HG03103 (cell line): Measurements from ENCODE around the gene RNF224.

ENCODE experiments used
- ATAC-seq: cut with Tn5 transposase; IDR thresholded peaks from one replicate; pipeline ENCODE4 v1.9.1; 2021; ENCODE audit warnings: low read depth; ENCODE audit not compliant: unreplicated experiment

Gene RNF224

DNA sequence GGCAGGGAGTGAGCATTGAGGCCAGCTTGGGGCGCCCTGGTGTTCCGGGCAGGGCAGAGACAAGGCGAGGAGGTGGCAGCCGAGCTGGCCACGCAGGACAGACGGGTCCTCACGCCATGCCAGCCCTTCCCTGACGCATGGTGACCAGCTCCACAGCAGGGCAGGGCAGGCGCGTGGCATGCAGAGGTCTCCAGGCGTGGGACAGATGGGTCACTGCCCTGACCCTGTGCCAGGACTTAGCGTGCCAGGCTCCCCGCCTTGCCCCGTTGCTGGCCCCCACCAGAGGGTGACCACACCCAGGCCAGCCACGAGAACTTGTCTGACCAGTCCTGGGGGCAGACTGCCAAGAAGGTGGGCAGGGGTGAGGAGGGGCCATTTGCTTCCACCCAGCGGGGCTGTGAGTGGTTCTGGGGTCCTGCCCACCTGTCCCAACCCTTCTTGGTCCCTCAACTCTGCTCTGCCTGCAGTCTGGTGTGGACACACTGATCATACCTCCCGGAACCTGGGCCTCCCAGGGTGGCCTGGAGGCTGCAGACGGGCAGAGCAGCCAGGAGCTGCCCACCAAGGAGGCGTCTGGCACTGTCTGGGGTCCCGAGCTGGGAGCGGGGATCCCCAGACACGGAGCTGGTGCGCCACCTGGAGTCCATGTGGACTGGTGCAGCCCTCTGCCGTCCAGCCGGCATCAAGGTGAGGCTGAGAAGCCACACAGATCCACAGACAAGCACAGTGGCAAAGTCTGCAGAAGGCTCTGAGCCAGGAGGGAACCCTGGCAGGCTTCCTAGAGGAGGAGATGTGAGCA, at the start of gene RNF224:
Gene RNF224 (plus strand): TSS at position 449 of the 799 bp plus-strand sequence. CDS start 834 bp downstream, outside the sequence.
- ATAC-seq: no peak

- no peak for ATAC-seq
Observed at GRCh38 chr9:137178201-137178938, 48.9 kb upstream of the RNF224 start.

- ATAC-seq: no peak
Observed at GRCh38 chr9:137178939-137179630, 48.2 kb upstream of the RNF224 start.

- ATAC-seq: no peak
Observed at GRCh38 chr9:137179761-137180160, 47.5 kb upstream of the RNF224 start.

- no peak for ATAC-seq
Observed at GRCh38 chr9:137180491-137180890, 46.8 kb upstream of the RNF224 start.

GRCh38 chr9:137181680-137182079, 45.6 kb upstream of the RNF224 start:
- ATAC-seq: no peak

- no peak for ATAC-seq
Observed at GRCh38 chr9:137182836-137183235, 44.5 kb upstream of the RNF224 start.

- no peak for ATAC-seq
Observed at GRCh38 chr9:137183980-137184595, 43.2 kb upstream of the RNF224 start.

GRCh38 chr9:137184881-137185660, 42.2 kb upstream of the RNF224 start:
- no peak for ATAC-seq

DNA sequence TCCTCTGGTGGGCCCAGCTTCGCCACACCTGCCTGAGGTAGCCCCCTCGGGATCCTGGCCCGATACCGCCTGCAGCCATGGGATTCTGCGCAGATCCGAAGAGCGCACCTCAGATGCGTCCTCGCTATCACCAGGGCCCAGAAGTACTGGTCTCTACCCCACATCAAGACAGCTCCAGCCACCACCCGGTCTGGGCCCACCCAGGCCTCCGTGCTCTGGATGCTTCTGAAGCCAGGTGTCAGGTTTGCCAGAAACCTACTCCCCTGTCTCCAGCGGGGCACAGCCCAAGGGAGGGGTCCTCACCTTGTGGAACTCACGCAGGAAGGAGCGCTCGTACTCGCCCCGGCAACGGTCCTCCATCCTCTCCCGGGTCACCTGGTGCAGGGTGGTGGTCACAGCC, 41.4 kb upstream of the RNF224 start:
- no peak for ATAC-seq

DNA sequence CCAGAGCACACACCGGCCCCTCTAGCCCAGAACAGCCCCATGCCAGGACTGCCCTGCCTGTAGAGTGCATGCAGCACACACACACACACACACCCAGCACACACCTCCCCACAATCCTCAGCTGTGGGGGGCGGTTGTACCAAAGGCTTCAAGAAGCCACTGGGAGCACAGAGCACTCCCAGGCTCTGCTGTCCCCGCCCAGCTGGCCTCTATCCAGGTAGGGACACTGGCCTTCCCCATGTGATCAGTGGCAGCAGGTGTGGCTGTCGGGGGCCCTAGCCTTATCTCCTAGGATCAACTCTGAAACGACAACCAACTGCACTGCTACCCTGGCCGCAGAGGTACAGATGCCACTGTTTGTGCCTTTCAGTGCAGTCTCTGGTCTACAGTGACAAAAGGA, 40.9 kb upstream of the RNF224 start:
- ATAC-seq: no peak

DNA sequence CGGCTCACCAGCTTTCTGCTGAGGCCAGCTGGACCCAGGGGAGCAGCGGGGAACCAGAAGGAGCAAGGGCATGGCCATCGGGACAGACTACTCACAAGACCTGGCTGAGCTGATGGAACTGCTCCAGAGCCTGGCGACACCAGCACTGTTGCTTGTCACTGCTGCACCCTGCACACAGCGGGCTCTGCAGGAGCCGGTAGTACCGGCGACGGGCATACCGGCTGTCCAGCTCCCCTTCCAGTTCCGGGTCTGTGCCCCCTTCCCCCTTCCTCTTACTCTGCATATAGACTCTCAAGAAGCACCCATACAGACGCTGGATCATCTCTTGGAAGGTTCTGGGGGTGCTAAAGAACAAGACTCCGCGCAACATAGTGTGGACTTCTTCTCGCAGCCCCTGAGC, 39.9 kb upstream of the RNF224 start:
- ATAC-seq: no peak

DNA sequence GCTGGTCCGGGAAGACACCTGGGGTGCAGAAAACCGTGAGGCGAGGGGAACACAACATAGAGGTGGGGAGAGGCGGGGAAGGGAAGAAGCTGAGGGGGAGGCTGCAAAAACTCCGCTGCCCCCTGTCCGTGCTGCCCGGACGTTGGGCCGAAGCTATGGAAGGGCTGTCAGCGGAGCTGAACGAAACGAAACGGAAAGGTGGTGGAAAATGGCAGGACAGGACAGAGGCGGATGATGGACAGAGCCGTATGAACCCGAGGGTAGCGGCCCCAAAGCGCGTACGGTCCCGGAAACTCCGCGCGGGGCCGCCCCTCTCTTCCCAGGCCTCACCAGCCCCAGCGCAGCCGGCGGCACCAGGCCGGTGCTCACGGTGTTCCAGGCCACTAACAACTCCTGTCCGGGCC, 39.2 kb upstream of the RNF224 start:
- ATAC-seq: no peak

DNA sequence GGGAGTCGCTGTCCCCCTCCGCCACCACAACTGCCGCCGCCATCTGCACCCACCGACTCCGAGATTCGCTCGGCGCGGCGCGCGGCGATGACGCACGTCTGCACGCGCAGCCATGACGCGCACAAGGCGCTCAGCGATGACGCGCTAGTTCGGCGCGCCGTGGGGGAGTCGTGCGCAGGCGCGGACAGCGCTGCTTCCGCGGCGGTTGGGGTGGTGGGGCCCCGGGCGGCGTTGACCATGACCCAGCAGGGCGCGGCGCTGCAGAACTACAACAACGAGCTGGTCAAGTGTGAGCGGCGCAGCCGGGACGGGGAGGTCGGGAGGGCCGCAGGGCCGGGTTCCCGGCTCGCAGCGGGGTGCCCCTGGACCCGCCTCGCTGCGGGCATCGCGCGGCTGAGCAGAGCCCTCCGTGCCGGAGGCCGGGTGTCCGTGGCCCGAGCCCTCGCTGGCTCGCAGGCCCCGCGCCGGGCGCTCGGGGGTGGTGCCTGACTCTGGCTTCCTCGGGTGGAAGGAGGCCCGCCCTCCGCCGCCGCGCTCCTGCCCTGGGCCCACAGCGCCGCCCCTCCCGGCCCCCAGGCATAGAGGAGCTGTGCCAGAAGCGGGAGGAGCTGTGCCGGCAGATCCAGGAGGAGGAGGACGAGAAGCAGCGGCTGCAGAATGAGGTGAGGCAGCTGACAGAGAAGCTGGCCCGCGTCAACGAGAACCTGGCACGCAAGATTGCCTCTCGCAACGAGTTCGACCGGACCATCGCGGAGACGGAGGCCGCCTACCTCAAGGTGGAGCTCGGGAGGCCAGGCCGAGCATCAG, 38.6 kb upstream of the RNF224 start, which contains the start of the genes ANAPC2 and SSNA1:
Gene ANAPC2 (minus strand): TSS at position 71 of the 807 bp plus-strand sequence. CDS start 28 bp downstream, at position 43.
Gene SSNA1 (plus strand): TSS at position 187 of the 807 bp plus-strand sequence. CDS start 51 bp downstream, at position 238.
- peak; percentile 76 for ATAC-seq

DNA sequence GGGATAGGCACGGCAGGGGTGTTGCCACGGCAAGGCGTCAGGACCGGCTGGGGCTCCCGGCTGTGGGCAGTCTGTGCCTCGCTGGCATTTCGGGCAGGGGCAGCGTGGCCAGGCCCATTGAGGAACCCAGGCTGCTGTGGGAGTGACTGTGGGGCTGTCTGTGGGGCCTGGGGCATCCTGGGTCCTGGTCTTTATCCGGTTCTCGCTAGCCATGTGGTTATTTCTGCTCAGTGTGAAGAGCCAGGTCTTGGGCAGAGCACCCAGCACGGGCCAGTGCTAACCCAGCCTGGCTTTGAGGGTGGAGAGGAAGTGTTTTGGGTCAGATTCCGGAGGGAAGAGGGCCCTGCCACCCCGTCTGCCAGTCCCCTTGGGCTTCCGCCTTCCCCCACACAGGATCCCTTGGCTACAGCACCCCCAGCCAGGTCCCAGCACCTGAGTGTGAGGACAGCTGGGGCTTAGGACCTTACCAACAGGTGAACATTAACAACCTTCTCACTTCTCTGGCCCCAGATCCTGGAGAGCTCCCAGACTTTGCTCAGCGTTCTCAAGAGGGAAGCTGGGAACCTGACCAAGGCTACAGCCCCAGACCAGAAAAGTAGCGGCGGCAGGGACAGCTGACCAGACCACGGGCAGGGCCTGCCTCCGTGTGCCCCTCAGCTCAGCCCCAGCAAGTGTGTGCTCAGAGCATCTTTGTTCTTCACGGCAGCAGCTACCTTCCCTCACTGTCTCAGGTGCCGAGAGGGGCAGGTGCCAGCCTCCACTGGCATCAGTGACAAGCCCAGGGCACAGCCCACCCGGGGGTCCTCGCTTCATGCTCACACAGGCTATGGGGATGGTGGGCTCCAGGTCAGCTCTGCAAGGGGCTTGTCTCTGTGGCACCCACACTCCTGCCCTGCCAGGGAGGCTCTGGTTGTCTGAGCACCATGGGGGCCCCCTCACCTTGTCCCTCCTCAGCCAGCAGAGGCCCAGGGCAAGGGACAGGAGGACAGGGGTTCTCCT, 37.7 kb upstream of the RNF224 start:
- no peak for ATAC-seq

GRCh38 chr9:137190315-137190856, 36.9 kb upstream of the RNF224 start:
- ATAC-seq: no peak

- no peak for ATAC-seq
Observed at GRCh38 chr9:137191245-137191644, 36.1 kb upstream of the RNF224 start.
